Fibroblast of skin of left biceps (primary cell): ENCODE measurements around the gene PTGFR.
A peak's percentile ranks its signal among the peaks of the same experiment; 100 is the strongest.

Experiments
- DNase-seq, 2 experiments: peaks; one replicate each; pipeline ENCODE4 v3.0.0-alpha.2; 2013; ENCODE audit warnings: low read depth in 2 of 2

Gene PTGFR

GRCh38 chr1:78520216-78520615 lies 29.4 kb downstream of the PTGFR start:
- DNase-seq: no peak

- DNase-seq: no peak
Observed at GRCh38 chr1:78520843-78521242, 30.1 kb downstream of the PTGFR start.

- DNase-seq: no peak
Observed at GRCh38 chr1:78522136-78522535, 31.4 kb downstream of the PTGFR start.

- DNase-seq: no peak
Observed at GRCh38 chr1:78526496-78526895, 35.7 kb downstream of the PTGFR start.

- no peak for DNase-seq
Observed at GRCh38 chr1:78527706-78528105, 36.9 kb downstream of the PTGFR start.

GRCh38 chr1:78533527-78533926 lies 42.8 kb downstream of the PTGFR start:
- no peak for DNase-seq

- no peak for DNase-seq
Observed at GRCh38 chr1:78535286-78535685, 44.5 kb downstream of the PTGFR start.

GRCh38 chr1:78536427-78536826 lies 45.7 kb downstream of the PTGFR start:
- no peak for DNase-seq

GRCh38 chr1:78540048-78540447 lies 49.3 kb downstream of the PTGFR start:
- DNase-seq: peak; percentile 61 to 67

GRCh38 chr1:78541479-78541878 lies 50.7 kb downstream of the PTGFR start:
- DNase-seq: no peak

GRCh38 chr1:78543941-78544643 lies 53.3 kb downstream of the PTGFR start:
- no peak for DNase-seq

- no peak for DNase-seq
Observed at GRCh38 chr1:78547081-78547480, 56.3 kb downstream of the PTGFR start.

- DNase-seq: no peak
Observed at GRCh38 chr1:78549331-78549730, 58.6 kb downstream of the PTGFR start.

GRCh38 chr1:78549891-78550290 lies 59.1 kb downstream of the PTGFR start:
- no peak for DNase-seq

- DNase-seq: no peak
Observed at GRCh38 chr1:78553859-78554258, 63.1 kb downstream of the PTGFR start.

GRCh38 chr1:78554840-78555239 lies 64.1 kb downstream of the PTGFR start:
- DNase-seq: no peak

GRCh38 chr1:78559680-78560079 lies 68.9 kb downstream of the PTGFR start:
- DNase-seq: no peak

GRCh38 chr1:78560811-78561210 lies 70.0 kb downstream of the PTGFR start:
- DNase-seq: no peak

GRCh38 chr1:78561856-78562255 lies 71.1 kb downstream of the PTGFR start:
- no peak for DNase-seq

- DNase-seq: no peak
Observed at GRCh38 chr1:78565393-78565792, 74.6 kb downstream of the PTGFR start.

- no peak for DNase-seq
Observed at GRCh38 chr1:78570539-78570938, 79.8 kb downstream of the PTGFR start.

GRCh38 chr1:78577257-78578100 lies 86.7 kb downstream of the PTGFR start:
- peak; percentile 24 to 35 for DNase-seq

GRCh38 chr1:78586572-78586971 lies 95.8 kb downstream of the PTGFR start:
- DNase-seq: peak; percentile 91 to 93
